ENCODE measurements around the gene CD3D.

CD3D gene

GRCh38 chr11:118295815-118296454, 46.6 kb downstream of the CD3D start:
- peak; percentile 59 for DNase-seq

GRCh38 chr11:118295199-118295598, 47.3 kb downstream of the CD3D start:
- DNase-seq: no peak

- no peak for DNase-seq
Measured at GRCh38 chr11:118294053-118294452, 48.5 kb downstream of the CD3D start.

GRCh38 chr11:118291477-118292135, 50.9 kb downstream of the CD3D start:
- no peak for DNase-seq

GRCh38 chr11:118290923-118291322, 51.6 kb downstream of the CD3D start:
- DNase-seq: peak; percentile 72

- DNase-seq: no peak
Measured at GRCh38 chr11:118289401-118289800, 53.1 kb downstream of the CD3D start.
